HepG2 (cell line): ENCODE measurements around the gene TGDS. TPM values are rescaled to one million over a fixed set of nuclear protein-coding genes. Genes with fewer than 3 reads are reported as not detected.
A peak's percentile ranks its signal among the peaks of the same experiment; 100 is the strongest.
"Not testable (repeated sequence)": the region's sequence is repeated elsewhere in the genome, so short reads cannot be mapped to it uniquely, and the experiment has no call there.

Experiments
- ATAC-seq: fragments of 200-7000 bp; cut with Tn5 transposase; 3 replicates; pipeline ENCODE4 v1.9.1; 2020; ENCODE audit warnings: mild to moderate bottlenecking, moderate library complexity
- BruUV-seq: library from RNA; stranded (reverse); fragments of 400-500 nt; replicated peaks from 2 replicates; lab custom pipeline; 2021; lab: Mats Ljungman, UMichigan
- CTCF ChIA-PET: fragments of 300-600 bp; formaldehyde crosslinking; extraction: SDS; loops from one replicate; lab custom pipeline; 2021; ENCODE audit warnings: low total read pairs, inconsistent platforms, low intra/inter-chr PET ratio; lab: Yijun Ruan, JAX
- POLR2A ChIA-PET: fragments of 350-600 bp; sonication (Branson Sonifier 250); formaldehyde crosslinking; loops from one replicate; lab custom pipeline; 2020; ENCODE audit warnings: antibody characterized with exemption, inconsistent platforms; lab: Yijun Ruan, JAX
- DNase-seq: peaks from one replicate; pipeline ENCODE4 v3.0.0-alpha.2; 2015; ENCODE audit warnings: low spot score
- FAIRE-seq: peaks from 3 replicates; lab custom pipeline; 2011; peaks lifted over from hg19 to GRCh38; lab: Jason Lieb, UNC
- H2AFZ ChIP-seq: one replicate; pipeline ENCODE4 v1.6.1; 2011; ENCODE audit warnings: low read length, inconsistent platforms
- H3K27ac ChIP-seq: fragments of 300-600 bp; 3 replicates; pipeline ENCODE4 v1.8.0; 2011; ENCODE audit warnings: mixed run types, mild to moderate bottlenecking, mixed read lengths, low read length, inconsistent platforms; ENCODE audit not compliant: insufficient read depth; ENCODE audit errors: extremely low read length
- H3K27me3 ChIP-seq, 2 experiments: fragments of 200-600 bp in 1 of 2; 2 replicates in 1 of 2; 3 replicates in 1 of 2; pipeline versions ENCODE4 v1.6.0 to v1.8.0; 2011; ENCODE audit warnings: low read length in 2 of 2, mild to moderate bottlenecking in 2 of 2, moderate library complexity in 2 of 2, inconsistent platforms in 1 of 2; ENCODE audit not compliant: insufficient read depth in 2 of 2, control insufficient read depth in 1 of 2
- H3K36me3 ChIP-seq, 2 experiments: fragments of 200-600 bp in 1 of 2; replicated peaks in 1 of 2; 2 replicates in 1 of 2; 3 replicates in 1 of 2; pipeline versions ENCODE4 v1.5.1 to v1.8.0; 2011; ENCODE audit warnings: low read length in 2 of 2, inconsistent platforms in 1 of 2; ENCODE audit not compliant: insufficient read depth in 2 of 2, control insufficient read depth in 1 of 2
- H3K4me1 ChIP-seq: 2 replicates; pipeline ENCODE4 v1.5.1; 2012; ENCODE audit warnings: low read length, inconsistent platforms; ENCODE audit not compliant: insufficient read depth
- H3K4me2 ChIP-seq: 2 replicates; pipeline ENCODE4 v1.6.0; 2011; ENCODE audit warnings: low read depth, low read length, inconsistent platforms
- H3K4me3 ChIP-seq, 3 experiments: fragments of 200-600 bp in 1 of 3; sonication (generic), shearing (Covaris generic) in 1 of 3; replicated peaks in 1 of 3; 2 replicates each; pipeline ENCODE4 v1.5.1; 2011 to 2016; ENCODE audit warnings: low read length in 3 of 3, inconsistent platforms in 2 of 3, low read depth in 2 of 3, mild to moderate bottlenecking in 2 of 3, control low read depth in 1 of 3, mixed read lengths in 1 of 3; ENCODE audit not compliant: insufficient read depth in 1 of 3
- H3K79me2 ChIP-seq: one replicate; pipeline ENCODE4 v1.6.1; 2011; ENCODE audit warnings: low read length, inconsistent platforms; ENCODE audit not compliant: insufficient read depth
- H3K9ac ChIP-seq: 2 replicates; pipeline ENCODE4 v1.6.0; 2011; ENCODE audit warnings: mild to moderate bottlenecking, low read depth, low read length, inconsistent platforms; ENCODE audit not compliant: insufficient read depth
- H3K9me3 ChIP-seq: 2 replicates; pipeline ENCODE4 v1.5.1; 2012; ENCODE audit warnings: mild to moderate bottlenecking, low read length
- H4K20me1 ChIP-seq: 2 replicates; pipeline ENCODE4 v1.6.0; 2011; ENCODE audit warnings: inconsistent platforms, mild to moderate bottlenecking, low read length, moderate library complexity; ENCODE audit not compliant: insufficient read depth
- FOXA1 ChIP-seq, 2 experiments: fragments of 450-650 bp in 1 of 2; sonication (generic) in 1 of 2; formaldehyde crosslinking in 1 of 2; IDR thresholded peaks; 2 replicates each; pipeline versions ENCODE4 v1.4.0 to v1.6.1; 2016 to 2020; ENCODE audit warnings: missing genetic modification reagents in 1 of 2
- ZBTB7A ChIP-seq: sonication (generic); formaldehyde crosslinking; IDR thresholded peaks from 2 replicates; pipeline ENCODE4 v1.8.0; 2022; ENCODE audit warnings: mild to moderate bottlenecking, missing genetic modification reagents
- ZBTB7B ChIP-seq: sonication (generic); formaldehyde crosslinking; IDR thresholded peaks from 2 replicates; pipeline ENCODE4 v1.4.0; 2020; ENCODE audit warnings: missing genetic modification reagents
- ZFX ChIP-seq: sonication (generic); formaldehyde crosslinking; IDR thresholded peaks from 2 replicates; pipeline ENCODE4 v1.4.0; 2020; ENCODE audit warnings: mild to moderate bottlenecking, low read depth, missing genetic modification reagents, moderate library complexity
- ZFY ChIP-seq: sonication (generic); formaldehyde crosslinking; IDR thresholded peaks from 2 replicates; pipeline ENCODE4 v1.4.0; 2020; ENCODE audit warnings: missing genetic modification reagents
- ZNF644 ChIP-seq: IDR thresholded peaks from 2 replicates; pipeline ENCODE4 v1.6.1; 2016; ENCODE audit warnings: low read depth
- WGBS: methylation state at CpG from one replicate; pipeline ENCODE4 v1.1.6; 2017; ENCODE audit warnings: low lambda C conversion rate; 5-methylcytosine and 5-hydroxymethylcytosine counted together
- in situ Hi-C: cut with HindIII; loops from 2 replicates; pipeline ENCODE4 v1.10.0; 2017; ENCODE audit warnings: low pct_unique_long_range_greater_than_20kb; ENCODE audit not compliant: extremely low pct_ligation_motif_present
- intact Hi-C: fragments of 100-400 bp; cut with micrococcal nuclease; formaldehyde crosslinking; loops from one replicate; pipeline ENCODE4 v1.10.0; 2022; ENCODE audit not compliant: unreplicated experiment
- polyA plus RNA-seq, 8 experiments: library from polyadenylated mRNA; depleted of rRNA in 3 of 8; stranded (reverse) in 7 of 8; unstranded in 1 of 8; fragments of >200 nt; fragmentation: Illumina TruSeq in 4 of 8; extraction: Trizol in 4 of 8; gene quantifications; 2 replicates each; pipeline versions ENCODE4 v1.2.1 to v1.2.3, GENCODE V29; 2011 to 2016; ENCODE audit warnings: low read depth in 4 of 8, missing spikeins in 1 of 8, mixed read lengths in 1 of 8; ENCODE audit not compliant: insufficient read depth in 1 of 8
- total RNA-seq, 5 experiments: library from RNA; depleted of rRNA; stranded (reverse); fragments of >200 nt; fragmentation: Illumina TruSeq; extraction: Trizol; gene quantifications; 2 replicates each; pipeline ENCODE4 v1.2.3, GENCODE V29; 2016; ENCODE audit warnings: low read depth in 1 of 5
- TF ChIP-seq, protein P1 (sequence below): sonication (generic); formaldehyde crosslinking; IDR thresholded peaks from 2 replicates; pipeline ENCODE4 v1.5.0; 2020; ENCODE audit warnings: mild to moderate bottlenecking, missing genetic modification reagents, moderate library complexity

Gene TGDS
- total and polyA plus RNA-seq, 2 of the 13 experiments (the other 11 are each of a cell fraction or from before 2014, with no cell fraction given), result 15.5 to 17.9 TPM

GRCh38 chr13:94532278-94532677 lies 63.7 kb downstream of the TGDS start:
- not testable (repeated sequence) for ATAC-seq, DNase-seq, H3K9ac ChIP-seq

DNA sequence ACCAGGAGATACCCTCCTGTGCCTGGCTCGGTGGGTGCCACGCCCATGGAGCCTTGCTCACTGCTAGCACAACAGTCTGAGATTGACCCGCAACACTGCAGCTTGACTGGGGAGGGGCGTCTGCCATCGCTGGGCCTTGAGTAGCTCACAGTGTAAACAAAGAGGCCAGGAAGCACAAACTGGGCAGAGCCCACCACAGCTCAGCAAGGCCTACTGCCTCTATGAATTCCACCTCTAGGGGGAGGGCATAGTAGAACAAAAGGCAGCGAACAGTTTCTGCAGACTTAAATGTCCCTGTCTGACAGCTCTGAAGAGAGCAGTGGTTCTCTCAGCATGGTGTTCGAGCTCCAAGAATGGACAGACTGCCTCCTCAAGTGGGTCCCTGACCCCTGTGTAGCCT lies 69.0 kb downstream of the TGDS start:
- DNase-seq (peak; percentile 40), ATAC-seq (peak; percentile 72)
- FAIRE-seq; H3K27me3 ChIP-seq; CTCF ChIA-PET; H3K4me3 ChIP-seq; H3K36me3 ChIP-seq; in situ Hi-C loops; H2AFZ ChIP-seq; BruUV-seq; H4K20me1 ChIP-seq; intact Hi-C loops; H3K9ac ChIP-seq; H3K9me3 ChIP-seq; H3K27ac ChIP-seq; POLR2A ChIA-PET; H3K4me1 ChIP-seq; H3K79me2 ChIP-seq; TF ChIP-seq FOXA1 (IDR thresholded peaks at IDR 0.05): not testable (repeated sequence)
- TF ChIP-seq ZBTB7B (CRISPR knock-in tag), result 0 out of 2 replicates have a peak, but pooled peaks have one; percentile 29
- TF ChIP-seq FOXA1 (CRISPR knock-in tag; IDR thresholded peaks at IDR 0.05), result peak; percentile 48; the same call in 1 of the 2 replicates
- TF ChIP-seq, protein P1, sequence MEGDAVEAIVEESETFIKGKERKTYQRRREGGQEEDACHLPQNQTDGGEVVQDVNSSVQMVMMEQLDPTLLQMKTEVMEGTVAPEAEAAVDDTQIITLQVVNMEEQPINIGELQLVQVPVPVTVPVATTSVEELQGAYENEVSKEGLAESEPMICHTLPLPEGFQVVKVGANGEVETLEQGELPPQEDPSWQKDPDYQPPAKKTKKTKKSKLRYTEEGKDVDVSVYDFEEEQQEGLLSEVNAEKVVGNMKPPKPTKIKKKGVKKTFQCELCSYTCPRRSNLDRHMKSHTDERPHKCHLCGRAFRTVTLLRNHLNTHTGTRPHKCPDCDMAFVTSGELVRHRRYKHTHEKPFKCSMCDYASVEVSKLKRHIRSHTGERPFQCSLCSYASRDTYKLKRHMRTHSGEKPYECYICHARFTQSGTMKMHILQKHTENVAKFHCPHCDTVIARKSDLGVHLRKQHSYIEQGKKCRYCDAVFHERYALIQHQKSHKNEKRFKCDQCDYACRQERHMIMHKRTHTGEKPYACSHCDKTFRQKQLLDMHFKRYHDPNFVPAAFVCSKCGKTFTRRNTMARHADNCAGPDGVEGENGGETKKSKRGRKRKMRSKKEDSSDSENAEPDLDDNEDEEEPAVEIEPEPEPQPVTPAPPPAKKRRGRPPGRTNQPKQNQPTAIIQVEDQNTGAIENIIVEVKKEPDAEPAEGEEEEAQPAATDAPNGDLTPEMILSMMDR (CRISPR knock-in tag), result peak; percentile 36; the same call in 1 of the 2 replicates
- peak; percentile 38; the same call in 1 of the 2 replicates for TF ChIP-seq ZFX (CRISPR knock-in tag)
- TF ChIP-seq ZBTB7A (CRISPR knock-in tag), result peak; percentile 57; the same call in 1 of the 2 replicates
- 0 out of 2 replicates have a peak, but pooled peaks have one; percentile 23 for TF ChIP-seq ZFY (CRISPR knock-in tag)
- TF ChIP-seq ZNF644, result 0 out of 2 replicates have a peak, but pooled peaks have one; percentile 13
- WGBS, result 16% methylated on average over 6 of the region's 7 CpGs
- peak overlapping the region; percentile 24; the same call in 1 of the 2 replicates for H3K4me2 ChIP-seq

More at GRCh38 chr13:94532278-94532677, 63.7 kb downstream of the TGDS start:
- H3K4me2 ChIP-seq, in situ Hi-C loops, H2AFZ ChIP-seq, H3K79me2 ChIP-seq, FAIRE-seq, H3K4me1 ChIP-seq, CTCF ChIA-PET, H4K20me1 ChIP-seq, intact Hi-C loops, H3K36me3 ChIP-seq, H3K27ac ChIP-seq, BruUV-seq, H3K9me3 ChIP-seq, POLR2A ChIA-PET, H3K4me3 ChIP-seq, H3K27me3 ChIP-seq: not testable (repeated sequence)
- 0% methylated on average over 2 of the region's 2 CpGs for whole genome bisulfite sequencing
